Stimulated activated effector memory CD8-positive, alpha-beta T cell treated with anti-CD3 and anti-CD28 coated beads, Interleukin-12 subunit alpha, Interleukin-12 subunit beta, amount 100 ng/mL, for 72 hours (primary cell): ENCODE results near the gene RASGRF1.

ENCODE experiments used
- ATAC-seq: fragments of 150-1000 bp; cut with Tn5 transposase; 2 replicates; pipeline ENCODE4 v1.10.0; 2021
- DNase-seq, 2 donors: peaks; one replicate each; pipeline ENCODE4 v3.0.0; 2021 to 2022; ENCODE audit warnings: low spot score in 2 of 2
- H3K27ac Mint-ChIP-seq: one replicate; pipeline ENCODE4 v1.8.0; 2022; ENCODE audit warnings: mild to moderate bottlenecking, mixed read lengths
- H3K36me3 Mint-ChIP-seq: one replicate; pipeline ENCODE4 v1.8.0; 2022; ENCODE audit warnings: mild to moderate bottlenecking, mixed read lengths
- H3K4me1 Mint-ChIP-seq: one replicate; pipeline ENCODE4 v1.8.0; 2022; ENCODE audit warnings: mixed read lengths
- H3K4me3 Mint-ChIP-seq: one replicate; pipeline ENCODE4 v1.8.0; 2022; ENCODE audit warnings: mild to moderate bottlenecking, mixed read lengths
- H3K9me3 Mint-ChIP-seq: one replicate; pipeline ENCODE4 v1.8.0; 2022; ENCODE audit warnings: mixed read lengths

Gene RASGRF1

DNA sequence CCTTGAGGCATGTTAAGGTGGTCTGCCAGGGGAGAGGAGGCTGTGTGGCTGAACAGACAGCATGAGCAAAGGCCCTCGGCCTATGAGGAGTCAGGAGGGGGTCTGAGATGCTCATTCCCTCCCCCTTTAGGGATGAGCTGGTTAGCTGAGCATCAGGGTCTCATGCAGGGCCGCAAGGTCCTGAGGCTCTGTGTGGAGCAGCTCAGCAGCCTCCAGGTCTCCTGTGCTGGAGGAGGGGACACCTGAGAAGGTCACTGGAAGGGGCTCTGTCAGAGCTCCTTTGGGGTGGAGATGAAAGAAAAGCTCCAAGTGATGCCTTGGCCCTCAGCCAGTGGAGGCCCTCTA, 67.1 kb downstream of the RASGRF1 start:
- H3K27ac Mint-ChIP-seq, result no peak overlapping the region
- H3K9me3 Mint-ChIP-seq, result no peaks in the 10 kb centered on the region
- H3K4me3 Mint-ChIP-seq, result no peak overlapping the region
- ATAC-seq (no peak), DNase-seq (no peak)
- no peaks in the 10 kb centered on the region for H3K4me1 Mint-ChIP-seq
- no peaks in the 10 kb centered on the region for H3K36me3 Mint-ChIP-seq

DNA sequence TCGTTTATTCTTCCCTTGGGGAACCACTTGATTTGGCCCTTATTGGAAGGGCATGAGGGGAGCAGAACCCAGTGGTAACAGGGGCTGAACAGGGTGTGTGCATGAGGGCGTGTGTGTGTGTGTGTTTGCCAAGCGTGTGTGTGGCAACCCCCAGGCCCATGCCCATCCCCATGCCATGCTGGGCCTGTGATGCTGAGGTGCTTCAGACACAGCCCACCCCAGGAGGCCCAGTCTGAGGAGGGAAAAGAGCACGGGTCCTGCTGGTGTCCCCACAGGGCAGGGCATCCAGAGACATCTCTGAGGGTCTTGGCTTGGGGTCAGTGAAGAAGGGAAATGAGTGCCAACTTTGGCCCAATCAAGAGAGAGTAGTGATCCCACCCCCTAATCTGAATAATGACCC, 71.6 kb downstream of the RASGRF1 start:
- Mint-ChIP-seq H3K4me3 (no peak overlapping the region), H3K27ac (no peak overlapping the region), H3K36me3 (no peaks in the 10 kb centered on the region), H3K4me1 (no peaks in the 10 kb centered on the region), H3K9me3 (no peaks in the 10 kb centered on the region)
- ATAC-seq (no peak), DNase-seq (no peak)

DNA sequence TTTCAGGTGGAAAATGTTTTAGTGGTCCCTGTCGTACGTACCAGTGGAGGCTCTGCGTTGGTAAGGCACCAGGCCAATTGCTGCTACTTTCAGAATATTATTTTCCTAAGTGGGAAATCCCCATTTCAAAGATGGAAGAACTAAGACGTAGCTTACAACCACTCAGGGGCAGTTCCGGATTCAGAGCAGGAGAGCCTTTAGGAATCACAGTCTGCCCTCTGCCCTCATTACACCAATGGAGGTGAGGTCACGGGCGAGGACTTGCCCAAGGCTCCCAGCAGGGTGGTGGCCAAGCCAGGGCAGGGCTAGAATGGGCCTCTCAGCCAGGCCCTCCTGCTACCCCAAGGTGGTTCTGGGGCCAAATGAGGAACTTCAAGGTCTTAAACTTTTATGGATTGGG, 72.6 kb downstream of the RASGRF1 start:
- H3K27ac Mint-ChIP-seq, result no peak overlapping the region
- no peak overlapping the region for H3K4me3 Mint-ChIP-seq
- H3K4me1 Mint-ChIP-seq, result no peaks in the 10 kb centered on the region

DNA sequence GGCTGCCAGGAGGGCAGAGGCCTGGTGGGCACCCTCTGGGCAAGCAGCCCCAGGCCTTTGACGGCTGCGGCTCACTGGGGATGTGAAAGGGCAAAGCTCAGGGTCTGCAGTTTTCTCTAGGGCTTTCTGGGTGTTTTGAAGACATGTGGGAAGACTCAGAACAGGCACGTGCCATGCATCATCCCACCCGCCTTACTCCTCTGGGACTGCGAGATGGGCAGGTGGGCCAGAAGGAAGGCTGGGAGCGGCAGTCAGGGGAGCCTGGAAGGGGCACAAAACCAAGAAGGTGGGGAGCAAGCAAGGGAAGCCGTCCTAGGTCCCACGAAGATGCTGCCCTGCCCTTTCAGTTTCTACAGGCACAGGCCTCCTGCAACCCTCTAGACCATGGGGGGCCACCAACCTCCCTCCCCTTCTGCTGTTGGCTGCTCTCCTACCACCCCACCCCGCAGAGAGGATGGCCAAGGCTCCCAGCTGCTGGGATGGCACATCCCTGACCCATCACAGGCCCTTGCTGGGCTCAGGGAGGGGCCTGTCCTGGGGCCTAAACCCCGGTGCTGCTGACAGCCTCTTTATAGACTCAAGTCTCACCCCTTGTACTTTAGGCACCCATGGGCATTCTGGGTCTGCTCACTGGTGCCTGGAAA, 73.9 kb downstream of the RASGRF1 start:
- no peaks in the 10 kb centered on the region for H3K36me3 Mint-ChIP-seq
- H3K4me1 Mint-ChIP-seq, result no peaks in the 10 kb centered on the region
- H3K4me3 Mint-ChIP-seq, result no peak overlapping the region
- ATAC-seq (peak; percentile 4), DNase-seq (no peak)
- peak overlapping the region; percentile 65 for H3K27ac Mint-ChIP-seq
- no peaks in the 10 kb centered on the region for H3K9me3 Mint-ChIP-seq

More for the DNA sequence above, 72.6 kb downstream of the RASGRF1 start:
- ATAC-seq, result no peak
- no peak for DNase-seq
- H3K9me3 Mint-ChIP-seq, result no peaks in the 10 kb centered on the region
- no peaks in the 10 kb centered on the region for H3K36me3 Mint-ChIP-seq

DNA sequence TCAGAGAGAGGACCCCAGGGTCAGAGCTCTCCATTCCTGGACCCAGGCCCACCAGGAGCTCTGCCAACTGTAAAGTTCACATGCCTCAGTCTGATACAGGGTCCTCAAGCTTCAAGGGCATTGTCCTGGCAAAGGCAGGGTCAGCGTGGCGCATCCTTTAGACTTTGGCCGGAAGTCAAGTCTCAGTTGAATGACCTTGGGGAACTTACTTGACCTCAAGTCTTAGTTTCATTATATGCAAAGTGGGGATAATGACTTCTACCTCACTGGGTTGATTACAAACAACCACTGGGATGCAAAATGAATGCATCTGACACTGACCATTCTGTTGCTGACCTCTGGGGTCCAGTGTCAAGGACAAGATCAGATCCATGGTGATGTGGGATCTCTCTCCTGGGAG, 75.2 kb downstream of the RASGRF1 start:
- H3K27ac Mint-ChIP-seq, result no peak overlapping the region
- H3K9me3 Mint-ChIP-seq, result no peaks in the 10 kb centered on the region
- no peaks in the 10 kb centered on the region for H3K36me3 Mint-ChIP-seq
- no peak overlapping the region for H3K4me3 Mint-ChIP-seq
- no peaks in the 10 kb centered on the region for H3K4me1 Mint-ChIP-seq
- ATAC-seq (no peak), DNase-seq (no peak)

DNA sequence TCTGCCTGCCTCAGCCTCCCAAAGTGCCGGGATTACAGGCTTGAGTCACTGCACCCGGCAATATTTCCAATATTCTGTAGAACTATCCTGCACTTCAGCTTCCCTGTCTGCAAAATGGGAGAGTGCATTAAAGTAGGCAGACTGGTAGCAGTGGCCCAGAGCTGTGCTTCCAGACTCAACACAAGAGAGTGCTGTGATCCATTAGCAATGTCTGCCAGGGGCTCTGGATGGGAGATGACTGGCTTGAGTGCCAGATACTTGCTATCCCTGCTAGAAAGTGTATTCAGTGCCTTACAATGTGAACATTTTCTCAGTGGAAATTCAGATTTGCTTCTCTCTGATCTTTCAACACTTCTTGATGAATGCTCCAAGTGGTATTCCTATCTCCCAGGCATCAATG, 80.3 kb downstream of the RASGRF1 start:
- no peak for DNase-seq
- Mint-ChIP-seq H3K36me3 (no peaks in the 10 kb centered on the region), H3K9me3 (no peaks in the 10 kb centered on the region), H3K27ac (no peak overlapping the region), H3K4me3 (no peak overlapping the region), H3K4me1 (no peaks in the 10 kb centered on the region)
- ATAC-seq, result no peak

DNA sequence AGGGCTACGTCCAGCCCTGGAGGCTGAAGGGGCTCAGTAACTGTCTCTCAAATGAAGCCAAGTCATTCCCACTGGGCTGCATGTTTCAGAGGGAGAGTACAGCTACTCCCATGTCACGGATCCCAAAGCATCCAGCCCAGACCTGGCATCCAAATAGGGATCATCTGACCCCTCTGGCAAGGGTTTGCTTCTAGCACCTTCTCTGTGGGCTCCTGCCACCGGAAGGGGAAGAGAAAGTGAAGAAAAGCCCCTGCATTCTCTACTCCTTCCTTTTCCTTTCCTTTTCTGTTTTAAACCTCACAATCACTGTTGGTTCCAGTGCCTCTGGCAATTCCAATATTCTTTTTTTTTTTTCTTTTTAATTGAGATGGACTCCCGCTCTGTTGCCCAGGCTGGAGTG, 81.2 kb downstream of the RASGRF1 start:
- Mint-ChIP-seq H3K36me3 (no peaks in the 10 kb centered on the region), H3K4me1 (peaks cover 7% of the 10 kb centered on the region), H3K4me3 (no peak overlapping the region), H3K9me3 (no peaks in the 10 kb centered on the region), H3K27ac (no peak overlapping the region)
- ATAC-seq (no peak), DNase-seq (no peak)

DNA sequence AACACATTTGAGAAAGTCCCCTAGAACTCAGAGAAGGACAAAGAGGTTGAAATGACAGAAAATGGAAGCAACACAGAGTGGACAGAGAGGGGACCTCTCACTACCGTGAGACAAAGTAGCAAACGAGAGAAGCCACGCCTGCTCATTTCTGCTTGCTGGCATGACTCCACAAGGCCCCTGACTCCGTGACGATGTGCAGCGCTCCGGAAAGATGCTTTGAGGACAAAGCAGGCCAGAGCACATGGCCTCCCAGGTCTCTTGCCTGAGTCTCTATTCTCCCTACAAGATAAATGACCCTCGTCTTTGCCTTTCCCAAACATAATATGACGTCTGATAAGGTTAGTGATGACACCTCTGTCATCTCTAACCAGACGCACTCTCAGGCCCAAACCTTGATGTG, 81.9 kb downstream of the RASGRF1 start:
- H3K4me3 Mint-ChIP-seq, result no peak overlapping the region
- no peaks in the 10 kb centered on the region for H3K36me3 Mint-ChIP-seq
- no peak for DNase-seq
- no peak for ATAC-seq
- H3K4me1 Mint-ChIP-seq, result peaks cover 15% of the 10 kb centered on the region
- no peaks in the 10 kb centered on the region for H3K9me3 Mint-ChIP-seq
- no peak overlapping the region for H3K27ac Mint-ChIP-seq

DNA sequence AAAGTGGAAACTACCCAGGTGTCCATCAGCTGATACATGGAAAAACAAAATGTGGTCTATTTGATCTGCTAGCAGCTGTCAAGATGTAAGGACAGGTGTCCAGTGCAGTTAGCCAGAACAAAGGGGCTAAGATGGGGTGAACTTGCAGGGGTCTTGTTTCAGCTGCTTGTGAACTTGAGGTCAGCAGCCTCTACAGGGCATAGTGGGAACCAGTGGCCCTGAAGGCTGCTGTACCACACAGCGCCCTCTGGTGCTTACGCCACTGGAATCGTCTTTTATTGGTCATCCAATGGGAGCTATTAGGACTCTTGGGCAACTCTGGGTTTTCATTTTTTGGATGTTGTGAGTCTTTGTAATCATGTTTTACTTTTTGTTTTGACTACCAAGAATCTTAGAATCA, 83.5 kb downstream of the RASGRF1 start:
- Mint-ChIP-seq H3K36me3 (no peaks in the 10 kb centered on the region), H3K4me3 (no peak overlapping the region), H3K27ac (no peak overlapping the region), H3K4me1 (peaks cover 17% of the 10 kb centered on the region), H3K9me3 (no peaks in the 10 kb centered on the region)
- ATAC-seq, result no peak
- peak in 1 of 2 donors; percentile 18 for DNase-seq

DNA sequence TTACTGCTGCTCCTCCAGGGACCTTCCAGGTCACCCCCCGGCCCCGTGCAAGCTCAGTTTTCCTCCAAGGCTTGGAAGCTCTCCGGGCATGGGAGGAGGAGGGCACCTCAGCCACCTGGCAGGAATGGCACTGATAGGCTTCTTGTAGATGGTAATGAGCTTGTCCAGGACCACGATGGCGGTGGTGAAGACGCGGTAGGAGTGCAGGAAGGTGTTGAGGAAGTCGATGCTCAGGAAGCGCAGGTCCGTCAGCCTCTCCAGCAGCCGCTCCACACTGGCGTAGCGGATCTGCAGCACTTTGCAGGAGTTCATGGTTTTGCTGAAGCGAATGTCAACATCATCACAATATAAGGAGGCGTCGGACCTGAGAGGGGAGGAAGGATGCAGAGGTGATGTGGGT, 84.5 kb downstream of the RASGRF1 start:
- H3K36me3 Mint-ChIP-seq, result no peaks in the 10 kb centered on the region
- ATAC-seq (no peak), DNase-seq (no peak)
- peaks cover 17% of the 10 kb centered on the region for H3K4me1 Mint-ChIP-seq
- no peaks in the 10 kb centered on the region for H3K9me3 Mint-ChIP-seq
- H3K4me3 Mint-ChIP-seq, result no peak overlapping the region
- H3K27ac Mint-ChIP-seq, result no peak overlapping the region

DNA sequence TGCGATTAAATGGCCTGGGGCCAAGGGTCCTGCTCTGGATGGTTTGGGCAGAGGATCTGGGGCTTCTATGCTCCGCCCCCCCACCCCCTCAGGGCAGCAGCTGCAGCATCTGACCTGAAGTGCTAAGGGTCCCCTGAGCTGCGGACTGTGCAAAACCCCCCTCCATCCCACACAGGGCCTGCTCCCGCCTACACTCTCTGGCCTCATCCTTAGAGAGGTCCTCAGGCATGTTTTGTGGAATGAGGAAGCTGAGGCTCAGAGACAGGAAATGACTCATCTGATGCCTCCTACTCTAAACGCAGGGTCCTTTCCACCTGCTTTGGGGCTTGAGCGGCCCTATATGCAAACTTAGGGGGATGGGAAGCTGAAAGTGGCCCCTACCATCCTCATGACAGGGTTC, 86.2 kb downstream of the RASGRF1 start:
- H3K9me3 Mint-ChIP-seq, result no peaks in the 10 kb centered on the region
- H3K36me3 Mint-ChIP-seq, result no peaks in the 10 kb centered on the region
- peak overlapping the region; percentile 29 for H3K27ac Mint-ChIP-seq
- peaks cover 17% of the 10 kb centered on the region for H3K4me1 Mint-ChIP-seq
- DNase-seq (no peak), ATAC-seq (peak; percentile 61)
- H3K4me3 Mint-ChIP-seq, result no peak overlapping the region

DNA sequence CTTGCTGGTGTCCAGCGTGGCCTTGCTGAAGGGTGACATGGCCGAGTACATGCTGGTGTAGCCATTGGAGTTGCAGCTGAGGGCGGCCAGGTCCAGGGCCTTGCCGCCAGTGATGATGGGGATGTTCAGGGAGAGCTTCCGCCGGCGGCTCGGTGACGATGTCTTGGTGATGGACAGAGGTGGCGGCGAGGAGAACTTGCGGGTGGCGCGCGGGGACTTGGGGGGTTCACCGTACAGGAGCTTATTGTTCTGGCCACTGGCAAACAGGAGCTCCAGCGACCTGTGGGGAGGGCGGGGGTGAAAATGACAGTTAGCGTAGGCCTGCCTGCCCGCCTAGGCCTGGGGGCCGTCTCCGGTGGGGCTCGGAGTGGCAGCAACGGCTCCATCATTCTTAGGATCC, 86.7 kb downstream of the RASGRF1 start:
- Mint-ChIP-seq H3K9me3 (no peaks in the 10 kb centered on the region), H3K27ac (peak overlapping the region; percentile 58), H3K4me1 (peaks cover 17% of the 10 kb centered on the region), H3K4me3 (no peak overlapping the region), H3K36me3 (no peaks in the 10 kb centered on the region)
- DNase-seq, result no peak
- ATAC-seq, result no peak

DNA sequence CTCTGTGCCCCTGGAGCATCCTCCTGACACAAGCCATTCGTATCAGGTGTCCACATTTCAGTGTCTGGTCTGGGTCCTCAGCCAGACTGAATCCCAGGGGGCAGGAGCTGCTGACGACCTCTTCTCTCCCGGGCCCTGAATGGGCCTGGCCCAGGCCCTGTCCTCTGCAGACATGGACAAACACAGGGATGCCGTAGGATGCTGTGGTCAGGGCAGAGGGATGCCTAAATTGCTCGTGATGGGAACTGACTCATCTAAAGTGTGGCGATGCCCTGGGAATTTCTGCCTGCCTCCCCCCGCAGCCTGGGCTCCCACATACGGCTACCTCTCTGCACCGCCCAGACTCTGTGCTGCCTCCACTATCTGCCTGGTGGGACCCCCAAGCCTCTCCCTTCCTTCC, 87.3 kb downstream of the RASGRF1 start:
- Mint-ChIP-seq H3K4me1 (peaks cover 17% of the 10 kb centered on the region), H3K36me3 (no peaks in the 10 kb centered on the region), H3K9me3 (no peaks in the 10 kb centered on the region), H3K4me3 (no peak overlapping the region), H3K27ac (peak overlapping the region; percentile 58)
- ATAC-seq, result no peak
- DNase-seq, result no peak

DNA sequence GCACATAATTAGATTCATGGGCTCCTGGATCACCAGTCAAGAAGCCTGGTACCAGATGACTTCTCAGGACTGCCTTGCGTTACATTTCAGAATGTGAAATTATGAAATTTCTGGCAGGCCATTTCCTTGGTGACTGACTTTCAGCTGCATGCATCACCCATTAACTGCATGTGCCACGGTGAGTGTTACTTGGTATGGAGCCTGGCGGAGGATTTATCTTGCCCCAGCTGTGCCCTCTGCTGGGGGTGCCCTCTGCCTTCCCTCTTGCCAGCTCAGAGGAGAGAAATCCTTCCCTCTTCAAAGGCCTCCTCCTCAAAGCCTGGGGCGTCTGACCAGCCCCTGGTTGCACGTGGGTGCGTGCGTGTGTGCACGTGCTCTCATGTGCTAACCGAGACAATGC, 88.0 kb downstream of the RASGRF1 start:
- Mint-ChIP-seq H3K36me3 (no peaks in the 10 kb centered on the region), H3K9me3 (no peaks in the 10 kb centered on the region), H3K27ac (no peak overlapping the region), H3K4me3 (no peak overlapping the region), H3K4me1 (peaks cover 17% of the 10 kb centered on the region)
- DNase-seq, result no peak
- no peak for ATAC-seq

DNA sequence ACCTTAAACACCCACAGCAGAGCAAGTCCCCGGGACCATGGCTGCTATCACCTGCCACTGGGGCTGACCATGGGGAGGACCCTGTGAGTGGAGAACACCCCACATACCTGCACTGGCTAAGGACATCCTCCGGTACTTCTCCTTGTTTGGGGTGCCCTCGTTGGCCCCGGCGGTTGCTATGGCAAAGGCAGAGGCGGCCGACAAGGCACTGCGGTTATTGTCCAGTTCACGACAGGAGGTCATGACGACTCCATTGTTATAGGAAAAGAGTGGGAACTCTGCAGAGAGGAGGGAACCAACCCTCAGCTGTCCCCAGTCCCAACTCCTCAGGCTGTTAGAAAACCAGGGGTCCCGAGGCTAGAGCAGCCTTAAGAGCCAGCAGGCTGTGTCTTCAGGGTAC, 90.9 kb downstream of the RASGRF1 start:
- Mint-ChIP-seq H3K9me3 (no peaks in the 10 kb centered on the region), H3K36me3 (no peaks in the 10 kb centered on the region)

DNA sequence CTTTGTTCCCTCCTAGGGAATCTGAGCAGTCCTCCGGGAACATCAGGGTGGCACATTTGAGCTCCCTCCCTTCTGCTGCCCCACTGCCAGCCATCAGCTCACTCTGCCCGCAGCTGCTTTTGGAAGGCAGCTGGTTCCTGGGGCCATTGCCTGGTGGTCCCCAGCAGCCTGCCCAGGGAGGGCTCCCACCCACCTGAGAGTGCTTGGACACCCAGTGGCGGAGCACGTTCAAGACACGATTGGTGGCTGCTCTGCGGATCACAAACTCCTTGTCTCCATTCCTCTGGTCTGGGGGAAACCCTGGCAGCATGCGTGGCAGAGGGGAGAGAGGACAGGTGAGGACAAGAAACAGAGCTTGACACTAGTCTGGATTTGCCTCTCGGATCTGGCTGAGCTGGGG, 92.1 kb downstream of the RASGRF1 start:
- H3K36me3 Mint-ChIP-seq, result no peaks in the 10 kb centered on the region
- DNase-seq, result no peak
- H3K9me3 Mint-ChIP-seq, result no peaks in the 10 kb centered on the region
- H3K4me3 Mint-ChIP-seq, result no peak overlapping the region
- H3K4me1 Mint-ChIP-seq, result peaks cover under 1% of the 10 kb centered on the region
- no peak for ATAC-seq
- H3K27ac Mint-ChIP-seq, result no peak overlapping the region

More for the DNA sequence above, 90.9 kb downstream of the RASGRF1 start:
- Mint-ChIP-seq H3K27ac (no peak overlapping the region), H3K4me3 (no peak overlapping the region), H3K4me1 (peaks cover 12% of the 10 kb centered on the region)
- no peak for ATAC-seq
- DNase-seq, result no peak

DNA sequence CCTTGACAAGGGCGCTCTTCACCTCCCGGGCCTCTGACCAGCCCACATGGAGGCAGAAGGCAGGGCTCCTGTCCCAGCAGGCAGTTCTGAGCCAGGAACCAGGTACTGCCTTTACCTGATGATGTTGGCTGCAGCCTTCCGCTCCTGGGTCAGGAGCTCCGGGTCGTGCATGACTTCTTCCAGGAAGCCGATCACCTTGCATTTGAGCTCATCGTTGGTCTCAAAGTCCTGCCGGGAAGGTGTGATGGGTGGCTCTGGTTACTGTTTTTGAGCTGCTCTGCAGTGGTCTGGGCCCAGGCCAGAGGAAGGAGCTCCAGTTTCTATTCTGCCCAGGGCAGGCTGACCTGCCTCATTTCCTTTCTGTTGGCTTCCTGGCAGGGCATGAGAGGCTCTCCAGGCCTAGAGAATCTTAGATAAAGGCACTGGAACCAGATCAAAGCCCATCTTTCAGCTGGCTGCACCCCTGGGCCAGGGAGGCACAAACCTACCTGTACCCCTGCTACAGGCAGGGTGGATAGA, 92.5 kb downstream of the RASGRF1 start:
- Mint-ChIP-seq H3K9me3 (no peaks in the 10 kb centered on the region), H3K4me1 (peaks cover 4% of the 10 kb centered on the region), H3K4me3 (no peak overlapping the region), H3K27ac (no peak overlapping the region), H3K36me3 (peaks cover 3% of the 10 kb centered on the region)
- no peak for ATAC-seq
- DNase-seq, result no peak
